Subcutaneous abdominal adipose tissue (tissue), 5 donors: ENCODE measurements around the gene NRF1.
A peak's percentile ranks its signal among the peaks of the same experiment; 100 is the strongest.

Source experiments
- H3K27ac ChIP-seq: one replicate; pipeline ENCODE4 v1.7.0; 2013; ENCODE audit warnings: low read depth, mild to moderate bottlenecking, inconsistent platforms, low read length, moderate library complexity
- H3K27me3 ChIP-seq, 5 donors: one replicate each; pipeline ENCODE4 v1.7.0; 2013; ENCODE audit warnings: low read length in 5 of 5, inconsistent platforms in 1 of 5; ENCODE audit not compliant: control insufficient read depth in 5 of 5, insufficient read depth in 4 of 5
- H3K36me3 ChIP-seq, 5 donors: one replicate each; pipeline ENCODE4 v1.7.0; 2013; ENCODE audit warnings: low read length in 5 of 5; ENCODE audit not compliant: control insufficient read depth in 5 of 5, insufficient read depth in 5 of 5
- H3K4me1 ChIP-seq, 5 donors: one replicate each; pipeline ENCODE4 v1.7.0; 2013; ENCODE audit warnings: low read length in 5 of 5, mild to moderate bottlenecking in 3 of 5, moderate library complexity in 1 of 5; ENCODE audit not compliant: control insufficient read depth in 5 of 5, insufficient read depth in 5 of 5
- H3K4me3 ChIP-seq, 5 donors: one replicate each; pipeline ENCODE4 v1.7.0; 2013; ENCODE audit warnings: low read length in 5 of 5, low read depth in 1 of 5
- H3K9ac ChIP-seq, 5 donors: one replicate each; pipeline ENCODE4 v1.7.0; 2013; ENCODE audit warnings: low read length in 5 of 5, mild to moderate bottlenecking in 4 of 5, moderate library complexity in 3 of 5
- H3K9me3 ChIP-seq, 5 donors: one replicate each; pipeline ENCODE4 v1.7.0; 2013; ENCODE audit warnings: low read length in 5 of 5; ENCODE audit not compliant: control insufficient read depth in 5 of 5
- donor health status: healthy.
- donor health status: healthy.
- donor health status: healthy.
- donor health status: healthy.
- donor health status: healthy.

Gene NRF1

GRCh38 chr7:129740574-129741410 is 129.3 kb downstream of the NRF1 start:
- Histone ChIP-seq H3K27ac (no peak overlapping the region), H3K9me3 (no peaks in the 10 kb centered on the region), H3K9ac (no peak overlapping the region), H3K36me3 (peaks cover 8 to 43% (median 29%) of the 10 kb centered on the region in 5 donors), H3K27me3 (no peaks in the 10 kb centered on the region), H3K4me1 (peaks cover 0 to 17% (median 0%) of the 10 kb centered on the region in 5 donors), H3K4me3 (no peak overlapping the region)

DNA sequence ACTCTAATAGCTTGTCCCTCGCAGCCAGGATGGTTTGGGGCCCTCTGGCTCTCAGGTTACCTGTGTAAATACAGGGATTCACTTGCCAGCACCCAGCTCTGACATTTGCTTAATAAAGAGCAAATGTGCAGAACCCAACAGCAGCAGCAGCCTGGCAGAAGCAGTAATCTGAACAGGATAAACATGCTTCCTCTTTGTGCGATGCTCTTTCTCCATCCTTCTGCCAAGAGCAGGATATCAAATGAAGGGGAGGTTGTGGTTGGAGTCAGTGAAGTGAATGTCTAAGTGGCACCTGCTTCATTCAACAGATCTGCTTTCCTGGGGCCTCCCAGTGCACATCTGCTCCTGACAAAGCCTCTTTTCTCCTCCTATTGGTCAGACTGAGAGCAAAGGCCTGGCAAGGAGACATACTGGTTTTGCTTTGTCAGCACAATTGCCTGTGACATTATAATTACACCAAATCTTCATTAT is 130.3 kb downstream of the NRF1 start:
- no peak overlapping the region for H3K4me3 ChIP-seq
- H3K9ac ChIP-seq = no peak overlapping the region
- peaks cover 0 to 17% (median 0%) of the 10 kb centered on the region in 5 donors for H3K4me1 ChIP-seq
- H3K27ac ChIP-seq = no peak overlapping the region
- no peaks in the 10 kb centered on the region for H3K27me3 ChIP-seq
- H3K9me3 ChIP-seq = no peaks in the 10 kb centered on the region
- peaks cover 7 to 41% (median 35%) of the 10 kb centered on the region in 5 donors for H3K36me3 ChIP-seq

GRCh38 chr7:129742256-129742655 is 130.7 kb downstream of the NRF1 start:
- no peak overlapping the region for H3K27ac ChIP-seq

GRCh38 chr7:129746857-129747529 is 135.5 kb downstream of the NRF1 start:
- Histone ChIP-seq H3K4me3 (no peak overlapping the region), H3K36me3 (peaks cover 3 to 46% (median 21%) of the 10 kb centered on the region in 5 donors), H3K27me3 (no peaks in the 10 kb centered on the region), H3K9ac (no peak overlapping the region), H3K27ac (no peak overlapping the region), H3K9me3 (no peaks in the 10 kb centered on the region), H3K4me1 (peaks cover 0 to 23% (median 9%) of the 10 kb centered on the region in 5 donors)

More at GRCh38 chr7:129742256-129742655, 130.7 kb downstream of the NRF1 start:
- H3K4me3 ChIP-seq = no peak overlapping the region
- peaks cover 2 to 46% (median 33%) of the 10 kb centered on the region in 5 donors for H3K36me3 ChIP-seq
- H3K4me1 ChIP-seq = peaks cover 0 to 17% (median 0%) of the 10 kb centered on the region in 5 donors
- H3K9me3 ChIP-seq = no peaks in the 10 kb centered on the region
- no peaks in the 10 kb centered on the region for H3K27me3 ChIP-seq
- H3K9ac ChIP-seq = no peak overlapping the region

DNA sequence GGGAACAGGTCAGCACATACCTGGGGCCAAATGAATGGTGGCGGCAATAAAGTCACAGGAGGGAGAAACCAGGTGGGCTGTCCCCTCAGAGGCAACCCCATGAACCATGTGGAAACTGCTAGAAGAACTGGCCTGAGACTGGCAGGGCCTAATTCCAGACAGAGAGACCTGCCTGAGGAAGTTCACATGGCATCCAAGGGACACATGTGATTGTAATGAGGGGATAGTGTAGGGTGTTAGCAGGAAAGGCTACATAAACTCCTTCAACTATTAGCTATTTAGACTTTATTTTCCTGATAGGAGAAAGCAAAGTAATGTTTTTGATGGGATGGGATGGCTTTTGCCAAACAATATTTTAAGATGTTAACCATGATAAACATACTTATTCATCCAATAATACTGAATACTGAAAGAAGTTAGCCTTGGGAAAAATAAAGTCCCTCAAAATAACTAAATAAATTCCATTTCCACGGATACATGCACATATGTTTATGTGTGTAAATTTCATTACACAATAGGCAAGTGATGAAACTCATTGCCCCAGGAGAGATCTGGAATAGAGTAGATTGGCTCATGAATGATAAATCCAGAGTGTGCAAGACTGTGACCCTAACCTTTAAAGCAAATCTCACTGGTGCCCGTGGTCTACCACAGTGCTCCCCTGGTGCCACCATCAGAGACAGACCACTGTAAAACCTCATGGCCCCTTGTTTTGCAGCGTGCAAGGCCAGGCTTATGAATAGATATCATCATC is 137.0 kb downstream of the NRF1 start:
- Histone ChIP-seq H3K4me3 (peak overlapping the region in 1 of 5 donors; percentile 1), H3K4me1 (peaks cover 0 to 25% (median 9%) of the 10 kb centered on the region in 5 donors), H3K27me3 (no peaks in the 10 kb centered on the region), H3K36me3 (peaks cover 3 to 36% (median 19%) of the 10 kb centered on the region in 5 donors), H3K27ac (no peak overlapping the region), H3K9me3 (no peaks in the 10 kb centered on the region), H3K9ac (no peak overlapping the region)

- Histone ChIP-seq H3K9me3 (no peaks in the 10 kb centered on the region), H3K4me1 (peaks cover 0 to 25% (median 9%) of the 10 kb centered on the region in 5 donors), H3K27ac (no peak overlapping the region), H3K36me3 (peaks cover 3 to 32% (median 14%) of the 10 kb centered on the region in 5 donors), H3K9ac (no peak overlapping the region), H3K4me3 (no peak overlapping the region), H3K27me3 (no peaks in the 10 kb centered on the region)
These were observed 138.6 kb downstream of the NRF1 start for GRCh38 chr7:129750091-129750490.

GRCh38 chr7:129750501-129750900 is 139.0 kb downstream of the NRF1 start:
- H3K4me1 ChIP-seq = peaks cover 0 to 25% (median 9%) of the 10 kb centered on the region in 5 donors
- no peak overlapping the region for H3K4me3 ChIP-seq
- no peak overlapping the region for H3K9ac ChIP-seq
- H3K27me3 ChIP-seq = no peaks in the 10 kb centered on the region
- H3K9me3 ChIP-seq = no peaks in the 10 kb centered on the region
- H3K36me3 ChIP-seq = peaks cover 3 to 34% (median 15%) of the 10 kb centered on the region in 5 donors
- H3K27ac ChIP-seq = no peak overlapping the region

- no peaks in the 10 kb centered on the region for H3K9me3 ChIP-seq
- no peak overlapping the region for H3K9ac ChIP-seq
- H3K4me1 ChIP-seq = peaks cover 0 to 25% (median 9%) of the 10 kb centered on the region in 5 donors
- no peak overlapping the region for H3K4me3 ChIP-seq
- H3K27me3 ChIP-seq = no peaks in the 10 kb centered on the region
- H3K36me3 ChIP-seq = peaks cover 3 to 39% (median 22%) of the 10 kb centered on the region in 5 donors
- no peak overlapping the region for H3K27ac ChIP-seq
These were observed 140.4 kb downstream of the NRF1 start for GRCh38 chr7:129751916-129752315.

DNA sequence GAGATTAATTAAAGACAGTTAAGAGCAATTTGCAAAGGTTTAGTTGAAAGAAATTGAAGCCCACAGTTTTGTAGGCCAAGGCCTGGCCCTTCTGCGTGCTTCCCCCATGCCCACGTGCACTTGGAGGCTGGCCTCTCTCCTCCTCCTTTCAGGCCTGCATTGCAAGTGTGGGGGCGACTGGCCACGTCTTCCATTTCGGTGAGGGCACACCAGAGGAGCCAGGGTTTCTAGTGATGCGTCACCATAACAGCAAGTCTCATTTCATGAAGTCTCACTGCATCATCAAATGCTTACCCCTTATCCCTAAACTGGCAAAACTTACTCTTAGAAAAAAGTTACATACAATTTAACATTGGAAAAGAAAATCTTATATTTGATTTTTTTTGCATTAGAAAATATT is 141.2 kb downstream of the NRF1 start:
- H3K36me3 ChIP-seq = peaks cover 0 to 34% (median 17%) of the 10 kb centered on the region in 5 donors

More for the DNA sequence above, 141.2 kb downstream of the NRF1 start:
- Histone ChIP-seq H3K9ac (no peak overlapping the region), H3K27ac (no peak overlapping the region), H3K9me3 (no peaks in the 10 kb centered on the region), H3K4me3 (no peak overlapping the region), H3K4me1 (peaks cover 0 to 25% (median 9%) of the 10 kb centered on the region in 5 donors), H3K27me3 (no peaks in the 10 kb centered on the region)
